GM18909 (cell line): ENCODE results near the gene SOX9.
A peak's percentile ranks its signal among the peaks of the same experiment; 100 is the strongest.

Source experiments
- ATAC-seq: cut with Tn5 transposase; IDR thresholded peaks from one replicate; pipeline ENCODE4 v1.9.1; 2021; ENCODE audit warnings: mild to moderate bottlenecking; ENCODE audit not compliant: unreplicated experiment, poor library complexity

The SOX9 gene

GRCh38 chr17:72120642-72121163 lies at the start of gene SOX9:
SOX9 (plus strand) TSS chr17:72121020; CDS start chr17:72121392, 372 bp downstream.
- ATAC-seq: peak; percentile 89

DNA sequence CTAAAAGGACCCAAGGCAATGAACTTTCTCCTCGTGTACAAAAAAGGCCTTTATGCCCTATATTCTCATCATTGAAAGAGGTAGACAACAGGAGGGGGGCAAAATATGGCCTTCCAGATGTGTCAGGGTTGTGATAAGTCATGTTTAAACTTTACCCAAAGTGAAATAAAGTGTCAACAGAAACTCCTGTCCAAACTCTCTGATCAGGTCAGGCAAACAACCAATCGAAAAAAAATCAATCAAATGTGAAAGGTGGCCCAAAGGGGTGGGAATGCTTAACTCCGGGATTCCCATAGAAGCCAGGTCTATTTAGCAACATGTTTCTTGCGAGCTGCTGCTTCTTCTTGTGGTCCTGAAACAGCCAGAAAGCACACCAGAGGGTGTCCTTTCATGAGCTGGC lies 49.5 kb upstream of the SOX9 start:
- ATAC-seq: no peak

GRCh38 chr17:72075995-72076677 lies 44.7 kb upstream of the SOX9 start:
- no peak for ATAC-seq

DNA sequence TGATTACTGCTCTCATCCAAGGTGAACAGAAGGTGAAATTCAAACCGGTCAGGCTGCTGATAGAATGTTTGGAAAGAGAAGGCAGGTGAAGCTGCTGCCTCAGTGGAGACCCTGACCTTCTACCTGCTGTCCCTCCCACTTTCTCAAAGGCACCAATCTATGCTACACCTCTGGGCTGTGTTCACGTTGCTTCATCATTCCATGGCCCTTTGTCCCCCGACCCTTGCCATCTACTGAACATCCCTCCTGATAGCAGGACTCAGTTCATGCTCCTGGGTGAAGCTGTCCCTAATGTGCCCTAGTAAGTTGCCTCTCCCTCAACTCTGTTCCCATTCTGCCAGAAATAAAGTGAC lies 44.2 kb upstream of the SOX9 start:
- ATAC-seq: no peak

DNA sequence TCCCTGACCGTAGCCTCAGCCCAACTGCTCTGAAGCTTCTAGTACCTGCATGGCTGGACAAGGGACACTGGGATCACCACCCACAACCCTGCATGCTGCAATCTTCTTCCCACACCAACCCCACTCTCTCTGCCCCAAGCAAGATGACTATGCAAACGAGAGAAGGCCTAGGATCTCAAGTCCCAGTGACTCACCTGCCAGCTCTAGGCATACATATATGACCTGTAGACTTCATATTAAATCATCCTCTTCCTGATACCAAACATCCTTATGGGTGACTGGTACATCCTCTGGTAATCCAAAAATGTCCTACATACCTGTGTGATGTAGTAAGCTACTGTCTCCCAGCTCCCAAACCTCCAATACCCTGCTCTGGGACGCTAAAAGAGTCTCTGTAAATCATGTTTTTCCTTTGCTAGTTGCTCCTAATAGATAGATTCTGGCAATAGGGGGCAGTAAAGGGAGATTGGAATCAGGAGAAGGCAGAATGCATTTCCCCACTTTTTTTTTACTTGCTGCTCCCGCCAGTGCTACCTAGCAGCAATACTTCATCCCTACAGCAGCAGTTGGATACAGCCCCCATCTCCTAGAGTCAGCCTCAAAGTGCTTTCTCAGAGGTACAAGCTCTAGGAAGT lies 43.4 kb upstream of the SOX9 start:
- ATAC-seq: no peak

DNA sequence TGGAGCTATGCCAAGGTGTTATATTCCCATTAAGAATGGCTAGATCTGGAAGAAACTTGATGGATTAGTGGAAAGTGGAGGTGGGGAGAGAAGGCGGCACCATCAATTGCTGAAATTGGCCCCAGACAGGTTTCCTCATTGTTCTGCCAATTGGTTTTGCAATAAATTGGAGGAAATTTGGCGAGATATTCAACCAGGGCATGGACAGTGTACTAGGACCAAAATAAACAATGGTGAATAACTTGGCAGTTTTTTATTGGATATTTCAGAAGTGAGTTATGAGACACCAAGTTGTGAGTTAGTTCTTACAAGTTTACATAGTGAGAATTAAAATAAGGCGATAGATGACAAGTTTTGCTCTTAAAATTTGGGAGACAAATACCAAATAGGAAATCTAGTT lies 41.1 kb upstream of the SOX9 start:
- ATAC-seq: no peak

GRCh38 chr17:72087876-72088275 lies 32.9 kb upstream of the SOX9 start:
- no peak for ATAC-seq

DNA sequence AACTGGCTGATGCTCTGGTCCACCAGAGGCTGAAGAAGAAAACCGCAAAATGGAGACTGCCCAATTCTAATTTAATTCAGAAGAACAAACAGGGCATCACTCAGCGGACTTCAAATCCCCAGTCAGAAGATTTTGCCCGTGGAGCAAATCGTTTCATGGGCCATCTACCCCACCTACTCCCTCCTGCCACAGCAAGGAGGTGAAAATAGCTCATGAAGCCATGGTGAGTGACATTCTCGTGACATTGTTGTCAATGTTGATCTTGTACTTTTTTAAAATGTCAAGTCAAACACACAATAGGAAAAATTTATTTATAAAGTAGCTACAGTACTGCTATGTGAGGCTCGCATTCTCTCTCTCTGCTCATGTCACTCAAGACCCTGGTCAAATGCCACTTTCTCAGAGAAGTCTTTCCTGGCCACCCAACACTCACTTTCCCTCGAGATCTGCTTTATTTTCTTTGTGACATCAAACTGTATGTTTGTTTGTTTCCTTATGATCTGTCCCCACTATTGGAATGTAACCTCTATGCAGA lies 31.3 kb upstream of the SOX9 start:
- no peak for ATAC-seq

GRCh38 chr17:72090108-72090507 lies 30.7 kb upstream of the SOX9 start:
- no peak for ATAC-seq

- no peak for ATAC-seq
These were observed 28.0 kb upstream of the SOX9 start for GRCh38 chr17:72092710-72093322.

DNA sequence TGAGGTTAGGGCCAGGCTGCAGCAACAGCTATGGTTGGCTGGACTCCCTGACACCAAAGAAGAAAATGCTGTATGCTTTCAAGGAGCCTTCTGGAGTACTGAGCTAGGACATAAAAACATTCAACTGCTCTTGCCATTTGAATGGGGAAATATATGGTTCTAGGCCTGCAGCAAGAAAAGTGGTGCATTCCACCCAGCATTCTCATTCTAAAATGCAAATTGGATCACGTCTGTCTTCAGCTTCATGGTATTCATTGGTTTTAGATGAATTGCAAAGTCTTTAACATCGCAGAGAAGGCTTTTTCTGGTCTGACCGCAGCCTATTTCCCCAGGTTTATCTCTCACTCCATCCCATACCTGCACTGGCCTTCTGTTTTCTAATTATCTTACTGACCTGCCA lies 27.1 kb upstream of the SOX9 start:
- no peak for ATAC-seq

- no peak for ATAC-seq
These were observed 25.5 kb upstream of the SOX9 start for GRCh38 chr17:72095316-72095715.

DNA sequence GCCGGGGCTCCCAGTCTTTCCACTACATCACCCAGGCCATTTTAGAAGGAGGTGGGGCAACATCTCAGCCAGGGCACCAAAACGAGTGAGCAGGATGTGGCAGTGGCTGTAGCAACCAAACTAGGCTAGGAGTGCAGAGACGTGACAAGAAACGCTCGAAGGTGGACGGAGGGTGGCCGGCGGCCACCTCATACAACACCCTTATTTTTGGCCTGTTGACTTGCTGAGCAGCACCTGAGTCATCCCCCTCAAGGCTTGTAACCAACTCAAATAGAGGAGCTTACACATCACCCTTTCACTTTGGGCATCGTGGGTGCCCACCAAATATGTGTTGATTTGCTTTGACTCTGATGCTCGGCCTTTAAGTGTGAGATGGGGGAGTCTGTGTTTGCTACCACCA lies 23.7 kb upstream of the SOX9 start:
- ATAC-seq: no peak

DNA sequence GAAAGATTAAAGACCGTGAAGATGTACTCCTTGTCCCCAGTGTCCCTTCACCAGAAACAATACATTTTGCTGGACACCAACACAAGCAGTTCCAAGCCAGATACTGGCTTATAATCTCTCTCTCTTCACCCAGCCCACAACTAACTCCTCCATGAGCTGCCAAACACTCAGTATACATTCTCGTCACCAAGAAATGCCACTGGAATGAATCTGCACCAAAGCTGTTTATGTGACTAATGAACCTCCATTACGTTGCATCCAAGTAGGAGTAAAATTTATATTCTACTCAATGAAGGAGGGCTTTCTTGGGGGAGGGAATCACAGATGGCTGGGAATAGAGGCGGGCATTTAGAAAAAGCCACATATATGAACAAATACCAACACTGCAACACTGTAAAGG lies 20.9 kb upstream of the SOX9 start:
- no peak for ATAC-seq

DNA sequence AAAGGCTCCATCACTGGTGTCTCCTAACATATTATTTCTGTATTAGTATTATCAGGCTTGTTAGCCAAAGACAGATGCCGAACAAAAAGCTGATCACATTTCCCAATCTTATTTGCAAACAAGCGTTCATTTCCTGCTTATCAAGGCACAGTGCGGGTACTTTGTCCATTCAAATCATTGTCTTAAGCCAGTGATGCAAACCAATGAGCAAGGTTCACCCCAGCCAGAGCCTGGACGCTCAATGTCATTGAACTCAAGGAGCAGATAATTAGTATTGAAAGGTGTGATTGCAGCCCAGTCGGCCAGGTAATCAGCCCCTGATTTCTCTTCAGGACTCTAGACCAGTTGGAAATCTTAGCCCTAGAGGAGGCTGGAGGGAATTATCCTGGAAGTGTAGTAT lies 20.4 kb upstream of the SOX9 start:
- ATAC-seq: no peak

DNA sequence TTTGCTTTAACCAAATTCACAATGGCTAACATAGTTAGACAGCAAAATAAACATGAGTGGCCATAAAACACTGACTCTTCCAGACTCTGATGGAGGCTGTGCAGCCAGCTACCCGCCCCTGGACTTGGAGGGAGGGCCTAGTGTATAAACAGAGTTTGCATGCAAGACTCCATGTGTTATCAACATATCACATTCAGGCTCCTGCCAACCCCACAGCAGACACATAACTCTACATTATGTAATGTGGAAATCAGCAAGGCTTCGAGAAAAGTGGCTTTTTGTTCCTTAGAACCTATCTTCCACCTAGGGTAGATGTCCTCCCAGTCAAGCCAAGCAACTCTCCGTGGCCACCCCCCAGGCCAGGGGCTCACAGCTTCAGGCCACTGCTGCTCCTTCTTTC lies 19.3 kb upstream of the SOX9 start:
- ATAC-seq: no peak

GRCh38 chr17:72102366-72102765 lies 18.5 kb upstream of the SOX9 start:
- no peak for ATAC-seq

DNA sequence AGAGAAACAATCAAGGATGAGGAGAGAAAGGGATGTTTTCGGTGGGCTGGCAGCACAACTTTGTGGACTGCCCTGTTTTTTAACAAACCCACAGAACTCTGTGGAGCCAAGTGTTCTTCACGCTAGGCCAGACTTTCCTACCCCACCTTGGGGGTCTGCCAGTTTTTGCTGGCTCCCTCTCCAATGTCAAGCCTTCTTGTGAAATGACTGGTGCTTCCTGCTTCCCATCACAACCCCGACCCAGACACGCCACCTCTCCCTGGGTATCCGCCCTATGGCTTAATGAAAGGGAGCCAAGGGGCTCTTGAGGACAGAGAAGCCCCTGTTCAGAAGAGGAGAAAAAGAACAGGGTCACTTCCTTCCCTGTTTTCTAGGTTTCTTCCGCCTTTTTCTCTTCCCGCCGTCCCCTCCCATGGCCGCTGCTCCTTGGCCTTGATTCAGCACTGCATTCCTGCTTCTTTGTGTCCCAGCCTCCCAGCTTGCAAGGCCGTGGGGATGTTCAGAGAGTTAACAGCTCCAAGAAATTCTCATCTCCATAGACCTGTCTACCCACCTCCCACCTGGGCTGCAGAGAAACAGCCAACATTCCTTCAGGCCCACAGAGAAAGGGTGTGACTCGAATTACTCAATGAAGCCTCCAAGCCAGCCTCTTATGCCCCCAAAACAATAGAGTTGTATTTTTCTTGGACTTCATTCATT lies 16.5 kb upstream of the SOX9 start:
- no peak for ATAC-seq

DNA sequence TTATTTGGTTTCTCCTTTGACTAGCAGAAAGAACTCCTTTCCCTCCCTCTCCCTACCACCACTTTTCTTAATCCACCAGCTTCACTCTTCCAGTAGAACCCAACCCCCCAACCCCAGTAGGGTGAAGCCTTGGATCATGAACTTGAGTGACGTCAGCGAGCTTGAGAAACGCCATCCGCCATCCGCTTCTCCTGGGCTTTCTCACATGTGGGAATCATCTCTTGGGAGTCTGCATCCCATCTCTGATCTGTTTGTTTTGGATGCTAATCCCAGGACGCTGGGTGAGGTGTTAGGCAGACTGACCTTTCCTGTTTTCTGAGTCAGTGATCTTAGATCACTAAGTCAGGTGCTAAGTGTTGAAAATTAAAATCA lies 16.0 kb upstream of the SOX9 start:
- no peak for ATAC-seq

GRCh38 chr17:72107100-72107499 lies 13.7 kb upstream of the SOX9 start:
- ATAC-seq: no peak
